H4 (cell line): Measurements from ENCODE around the gene ATOSB. TPM values are rescaled to one million over a fixed set of nuclear protein-coding genes. Genes with fewer than 3 reads are reported as not detected.

ENCODE experiments used
- DNase-seq: peaks from one replicate; pipeline ENCODE4 v3.0.0-alpha.2; 2015; ENCODE audit warnings: low spot score
- total RNA-seq: library from RNA; depleted of rRNA; stranded (reverse); fragments of >200 nt; shearing (Covaris generic); gene quantifications from 2 replicates; pipeline ENCODE4 v1.2.3, GENCODE V29; 2014; rRNA removed

The ATOSB gene
- total RNA-seq, 1 experiment from 2014 or later, result 9.7 TPM

DNA sequence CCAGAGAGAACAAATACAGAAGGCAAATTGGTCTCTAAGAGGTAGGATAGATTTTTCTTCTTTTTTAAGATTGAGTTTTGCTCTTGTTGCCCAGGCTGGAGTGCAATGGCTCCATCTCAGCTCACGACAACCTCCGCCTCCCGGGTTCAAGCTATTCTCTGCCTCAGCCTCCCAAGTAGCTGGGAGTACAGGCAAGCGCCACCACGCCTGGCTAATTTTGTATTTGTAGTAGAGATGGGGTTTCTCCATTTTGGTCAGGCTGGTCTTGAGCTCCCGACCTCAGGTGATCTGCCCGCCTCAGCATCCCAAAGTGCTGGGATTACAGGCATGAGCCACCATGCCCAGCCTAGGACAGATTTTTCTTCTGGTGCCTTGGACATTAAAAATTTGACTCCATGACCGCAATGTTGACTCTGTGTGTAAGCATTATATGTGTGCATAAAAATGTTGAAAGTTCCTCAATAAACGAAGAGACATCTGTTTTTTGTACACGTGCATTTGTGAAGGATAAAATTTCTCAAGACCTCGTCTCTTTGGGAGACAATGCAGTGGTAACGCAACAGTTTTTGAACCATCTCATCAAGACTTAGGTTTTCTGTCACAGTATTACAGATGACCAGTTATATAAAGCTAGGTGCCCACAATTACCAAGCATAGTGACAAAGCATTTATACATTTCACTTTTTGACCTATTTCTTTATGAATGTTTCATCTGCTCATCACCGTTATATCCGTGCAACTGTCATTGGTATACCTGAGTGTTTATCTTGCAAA, 60.6 kb downstream of the ATOSB start:
- no peak for DNase-seq

GRCh38 chr9:35054185-35054835, 61.4 kb downstream of the ATOSB start:
- no peak for DNase-seq

Other genes starting within 250 kb of the ATOSB start
- not detected in 2 replicates for gene PHF24, start 157.6 kb downstream of the ATOSB start, total RNA-seq
- gene DNAJB5, start 126.1 kb downstream of the ATOSB start, total RNA-seq, result 7.2 and 9.2 TPM in 2 replicates
- gene VCP, start 43.2 kb downstream of the ATOSB start, total RNA-seq, result 380 and 386 TPM in 2 replicates
- 67.6 and 84.0 TPM in 2 replicates for gene FANCG, start 35.9 kb downstream of the ATOSB start, total RNA-seq
- gene PIGO, start 19.3 kb downstream of the ATOSB start, total RNA-seq, result 23.4 and 32.1 TPM in 2 replicates
- 131 and 198 TPM in 2 replicates for gene STOML2, start 12.7 kb downstream of the ATOSB start, total RNA-seq
- gene UNC13B, start 46.1 kb upstream of the ATOSB start, total RNA-seq, result 7.4 and 7.8 TPM in 2 replicates